NCI-H1105 (cell line): Measurements from ENCODE around the gene ACOT13.
"Not testable (repeated sequence)": the region's sequence is repeated elsewhere in the genome, so short reads cannot be mapped to it uniquely, and the experiment has no call there.

Experiments used
- DNase-seq: peaks from one replicate; lab custom pipeline; 2025; lab: John Stamatoyannopoulos, UW

ACOT13 gene

GRCh38 chr6:24731456-24732134 is 64.7 kb downstream of the ACOT13 start:
- not testable (repeated sequence) for DNase-seq

DNA sequence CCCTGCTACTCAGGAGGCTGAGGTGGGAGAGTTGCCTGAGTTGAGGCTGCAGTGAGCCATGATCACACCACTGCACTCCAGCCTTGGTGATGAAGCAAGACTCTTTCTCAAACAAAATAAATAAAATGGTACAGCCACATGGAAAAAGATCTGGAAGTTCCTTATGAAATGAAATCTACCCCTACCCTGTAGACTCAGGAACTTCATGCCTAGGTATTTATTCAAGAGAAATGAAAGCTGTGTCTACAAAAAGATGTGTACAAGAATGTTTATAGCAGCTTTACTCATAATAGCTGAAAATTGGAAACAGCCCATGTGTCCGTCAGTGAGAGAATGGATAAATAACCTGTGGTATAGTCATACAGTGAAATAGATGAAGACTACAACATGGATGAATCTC is 67.3 kb downstream of the ACOT13 start:
- DNase-seq, result no peak

GRCh38 chr6:24734710-24735109 is 67.8 kb downstream of the ACOT13 start:
- DNase-seq, result not testable (repeated sequence)

- no peak for DNase-seq
Observed at GRCh38 chr6:24738741-24739140, 71.9 kb downstream of the ACOT13 start.

- DNase-seq, result no peak
Observed at GRCh38 chr6:24740861-24741260, 74.0 kb downstream of the ACOT13 start.

- no peak for DNase-seq
Observed at GRCh38 chr6:24742216-24742738, 75.4 kb downstream of the ACOT13 start.

GRCh38 chr6:24743265-24743943 is 76.5 kb downstream of the ACOT13 start:
- no peak for DNase-seq

GRCh38 chr6:24743944-24744335 is 77.1 kb downstream of the ACOT13 start:
- no peak for DNase-seq

DNA sequence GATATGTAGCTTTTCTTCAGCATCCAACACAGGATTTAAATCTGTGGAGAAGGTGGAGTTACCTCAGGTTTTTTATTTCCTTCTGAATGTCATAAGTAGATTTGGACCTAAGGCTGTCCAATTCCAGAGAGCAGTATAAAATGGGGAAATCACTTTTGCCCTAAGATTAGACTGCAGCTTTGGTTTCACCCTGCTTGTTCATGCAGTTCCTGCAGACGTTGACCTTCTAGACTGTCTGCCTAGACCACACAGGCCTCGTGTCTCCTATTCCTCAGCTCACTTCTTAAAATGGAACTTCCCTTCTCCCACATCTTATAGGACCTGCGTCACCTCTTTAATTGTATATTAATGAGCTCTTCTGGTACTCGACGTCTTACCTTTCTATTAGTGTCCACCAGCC is 78.0 kb downstream of the ACOT13 start:
- DNase-seq, result no peak

GRCh38 chr6:24749297-24749696 is 82.4 kb downstream of the ACOT13 start:
- DNase-seq, result no peak

DNA sequence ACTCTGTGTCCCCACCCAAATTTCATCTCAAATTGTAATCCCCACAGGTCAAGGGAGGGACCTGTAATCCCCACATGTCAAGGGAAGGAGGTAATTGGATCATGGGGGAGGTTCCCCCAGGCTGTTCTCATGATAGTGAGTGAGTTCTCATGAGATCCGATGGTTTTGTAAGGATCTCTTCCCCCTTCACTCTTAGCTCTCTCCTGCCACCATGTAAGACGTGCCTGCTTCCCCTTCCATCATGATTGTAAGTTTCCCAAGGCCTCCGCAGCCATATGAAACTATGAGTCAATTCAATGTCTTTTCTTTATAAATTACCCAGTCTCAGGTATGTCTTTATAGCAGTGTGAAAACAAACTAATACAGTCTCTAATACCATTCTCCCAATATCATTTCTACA is 84.0 kb downstream of the ACOT13 start:
- not testable (repeated sequence) for DNase-seq

DNA sequence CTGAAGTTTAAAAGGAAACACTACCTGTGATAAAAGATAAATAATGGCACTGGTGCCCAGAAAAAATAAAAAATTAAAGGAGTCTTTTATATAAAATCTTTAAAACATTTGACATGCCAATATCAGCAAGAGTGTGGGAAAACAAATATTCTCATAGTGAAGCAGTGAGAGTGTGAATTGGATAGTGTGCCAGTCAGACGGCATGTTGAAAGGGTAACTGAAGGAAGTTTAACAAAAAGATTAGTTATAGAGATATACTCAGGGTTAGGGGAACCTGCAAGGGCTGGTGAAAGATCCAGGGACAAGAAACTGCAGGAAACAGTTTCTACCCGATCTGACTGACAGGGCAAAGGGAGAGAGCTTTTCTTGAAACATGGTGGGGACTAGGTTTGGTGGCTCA is 85.6 kb downstream of the ACOT13 start:
- no peak for DNase-seq

- no peak for DNase-seq
Observed at GRCh38 chr6:24752917-24753492, 86.1 kb downstream of the ACOT13 start.

GRCh38 chr6:24753545-24753944 is 86.7 kb downstream of the ACOT13 start:
- no peak for DNase-seq

DNA sequence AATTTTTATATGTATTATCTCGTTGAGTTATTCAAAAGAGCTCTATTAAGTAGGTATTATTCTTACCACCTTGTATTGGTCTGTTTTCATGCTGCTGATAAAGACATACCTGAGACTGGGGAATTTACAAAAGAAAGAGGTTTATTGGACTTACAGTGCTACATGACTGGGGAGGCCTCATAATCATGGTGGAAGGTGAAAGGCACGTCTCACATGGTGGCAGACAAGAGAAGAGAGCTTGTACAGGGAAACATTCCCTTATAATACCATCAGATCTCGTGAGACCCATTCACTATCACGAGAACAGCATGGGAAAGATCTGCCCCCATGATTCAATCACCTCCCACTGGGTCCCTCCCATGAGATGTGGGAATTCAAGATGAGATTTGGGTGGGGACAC is 87.5 kb downstream of the ACOT13 start:
- DNase-seq, result not testable (repeated sequence)
